ENCODE results near the gene MGAT5B.
"Not testable (repeated sequence)": the region's sequence is repeated elsewhere in the genome, so short reads cannot be mapped to it uniquely, and the experiment has no call there.

MGAT5B gene

DNA sequence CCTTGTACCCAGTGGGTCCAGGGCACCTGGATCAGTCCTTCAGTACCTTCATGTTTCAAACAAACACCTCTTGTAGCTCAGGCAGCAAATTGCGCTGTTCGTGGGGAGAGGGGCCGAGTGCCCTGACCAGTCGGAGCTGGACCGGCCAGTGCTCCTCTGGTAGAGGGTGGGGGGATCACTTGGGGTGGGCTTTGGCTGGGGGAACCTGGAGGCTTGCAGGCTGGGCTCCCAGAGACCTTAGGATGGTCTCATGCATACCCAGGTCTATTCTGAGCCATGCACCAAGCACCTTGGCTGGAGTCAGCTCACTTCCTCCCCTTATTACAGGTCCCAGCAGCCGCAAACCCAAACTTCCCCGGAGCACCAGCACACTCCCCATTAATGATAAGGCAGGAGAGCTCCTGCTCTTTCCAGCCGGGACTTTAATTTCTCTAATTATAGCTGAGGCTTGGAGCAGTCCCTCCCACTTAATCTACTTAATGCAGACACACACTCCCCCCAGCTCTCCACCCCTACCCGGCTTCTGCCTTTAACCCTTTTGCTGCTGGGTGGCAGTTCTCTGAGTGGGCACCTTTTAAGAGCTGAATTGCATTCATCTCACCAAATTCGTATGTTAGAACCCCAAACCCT lies 26.3 kb upstream of the MGAT5B start:
- peaks cover 62% of the 10 kb centered on the region for H3K27me3 Mint-ChIP-seq (ENCODE audit: low read depth)
- no peaks in the 10 kb centered on the region for H3K9me3 Mint-ChIP-seq
- no peaks in the 10 kb centered on the region for H3K36me3 Mint-ChIP-seq (ENCODE audit: low read depth)
- no peak overlapping the region for H3K27ac Mint-ChIP-seq
- H3K4me3 Mint-ChIP-seq = no peak overlapping the region
- H3K4me1 Mint-ChIP-seq (ENCODE audit: low read depth) = peaks cover 13% of the 10 kb centered on the region

DNA sequence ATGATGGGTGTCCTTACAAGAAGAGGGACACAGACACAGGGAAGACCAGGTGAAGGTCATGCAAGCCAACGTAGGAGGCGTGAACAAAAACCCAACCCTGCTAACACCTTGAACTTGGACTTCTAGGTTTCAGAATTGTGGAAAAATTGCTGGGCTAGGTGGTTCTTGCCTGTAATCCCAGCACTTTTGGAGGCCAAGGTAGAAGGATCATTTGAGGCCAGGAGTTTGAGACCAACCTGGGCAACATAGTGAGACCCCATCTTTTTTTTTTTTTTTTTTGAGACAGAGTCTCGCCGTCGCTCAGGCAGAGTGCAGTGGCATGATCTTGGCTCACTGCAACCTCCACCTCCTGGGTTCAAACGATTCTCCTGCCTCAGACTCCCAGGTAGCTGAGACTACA lies 25.1 kb upstream of the MGAT5B start:
- not testable (repeated sequence) for H3K9me3 Mint-ChIP-seq; H3K4me3 Mint-ChIP-seq; H3K36me3 Mint-ChIP-seq (ENCODE audit: low read depth); H3K27ac Mint-ChIP-seq
- Mint-ChIP-seq H3K4me1 (ENCODE audit: low read depth) (peaks cover 13% of the 10 kb centered on the region), H3K27me3 (ENCODE audit: low read depth) (peaks cover 65% of the 10 kb centered on the region)

DNA sequence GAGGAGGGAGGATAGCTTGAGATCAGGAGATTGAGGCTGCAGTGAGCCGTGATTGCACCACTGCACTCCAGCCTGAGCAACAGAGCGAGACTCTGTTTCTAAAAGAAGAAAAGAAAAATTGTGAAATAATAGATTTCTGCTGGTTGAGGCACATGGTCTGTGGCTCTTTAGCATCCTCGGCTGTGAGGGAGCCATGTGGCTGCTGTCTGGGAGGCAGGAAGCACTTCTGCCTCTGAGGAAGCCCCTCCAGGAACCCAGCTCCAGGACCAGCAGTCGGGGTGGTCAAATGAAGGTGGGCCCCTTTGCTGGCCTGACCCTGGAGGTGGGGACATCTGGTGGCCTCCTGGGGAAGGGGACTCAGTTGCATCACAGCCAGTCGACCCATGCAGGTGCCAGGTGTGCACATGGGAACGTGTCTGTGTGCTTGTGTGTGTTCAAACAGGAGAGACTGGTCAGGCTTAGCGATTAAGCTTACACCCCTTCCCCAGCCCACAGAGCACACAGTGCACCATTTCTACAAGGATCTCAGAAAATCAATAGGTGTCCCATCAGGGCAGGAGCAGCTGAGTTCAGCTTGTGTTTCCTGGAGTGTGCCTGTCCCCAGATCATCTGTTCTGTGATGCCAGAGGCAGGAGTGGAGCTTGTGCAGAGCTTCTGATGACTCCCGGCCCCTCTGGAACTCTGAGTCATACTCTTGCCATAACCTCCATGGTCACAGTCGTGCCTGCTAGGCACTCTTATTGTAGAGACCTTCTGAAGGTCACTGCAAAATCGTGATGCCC lies 24.3 kb upstream of the MGAT5B start:
- Mint-ChIP-seq H3K9me3 (no peaks in the 10 kb centered on the region), H3K27me3 (ENCODE audit: low read depth) (peaks cover 63% of the 10 kb centered on the region), H3K27ac (no peak overlapping the region), H3K4me1 (ENCODE audit: low read depth) (peaks cover 13% of the 10 kb centered on the region), H3K4me3 (no peak overlapping the region), H3K36me3 (ENCODE audit: low read depth) (no peaks in the 10 kb centered on the region)

DNA sequence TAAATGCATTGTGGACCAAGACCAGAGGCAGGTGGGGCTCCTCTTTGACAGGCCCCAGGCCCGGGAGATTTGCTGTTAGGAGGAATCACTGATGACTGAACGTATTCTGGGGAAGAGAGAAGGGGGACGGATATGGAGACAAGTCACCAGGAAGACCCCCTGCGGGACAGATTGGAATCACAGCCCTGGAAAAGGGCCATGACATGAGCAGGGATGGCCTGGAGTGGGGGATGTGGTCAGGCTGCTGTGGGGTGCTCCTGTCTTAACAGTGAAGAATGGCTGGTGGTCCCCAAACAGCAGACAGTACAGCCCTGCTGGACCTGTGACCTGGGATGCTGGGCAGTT lies 23.7 kb upstream of the MGAT5B start:
- H3K27me3 Mint-ChIP-seq (ENCODE audit: low read depth) = peaks cover 60% of the 10 kb centered on the region
- no peak overlapping the region for H3K4me3 Mint-ChIP-seq
- no peaks in the 10 kb centered on the region for H3K36me3 Mint-ChIP-seq (ENCODE audit: low read depth)
- H3K9me3 Mint-ChIP-seq = no peaks in the 10 kb centered on the region
- peaks cover 11% of the 10 kb centered on the region for H3K4me1 Mint-ChIP-seq (ENCODE audit: low read depth)
- H3K27ac Mint-ChIP-seq = no peak overlapping the region

DNA sequence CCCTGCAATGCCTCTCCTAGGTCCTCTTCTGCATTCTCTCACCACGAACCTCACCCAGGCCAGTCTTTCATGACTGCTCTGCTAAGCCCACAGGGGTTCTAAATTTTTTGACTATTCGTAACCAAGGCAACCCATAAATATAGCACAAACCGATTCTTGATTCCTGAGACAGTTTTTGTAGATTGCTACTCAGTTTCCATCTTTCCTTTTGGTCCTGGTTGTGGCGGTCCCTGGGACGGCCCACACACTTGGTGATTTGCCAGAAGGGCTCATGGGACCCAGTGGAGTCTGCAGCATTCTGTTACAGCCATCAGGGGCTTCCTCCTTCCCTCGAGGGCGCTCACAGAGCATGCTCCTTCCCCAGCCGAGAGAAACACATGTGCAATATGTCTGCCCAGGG lies 23.4 kb upstream of the MGAT5B start:
- no peak overlapping the region for H3K27ac Mint-ChIP-seq
- no peaks in the 10 kb centered on the region for H3K9me3 Mint-ChIP-seq
- no peaks in the 10 kb centered on the region for H3K36me3 Mint-ChIP-seq (ENCODE audit: low read depth)
- H3K4me1 Mint-ChIP-seq (ENCODE audit: low read depth) = peaks cover 7% of the 10 kb centered on the region
- H3K27me3 Mint-ChIP-seq (ENCODE audit: low read depth) = peaks cover 56% of the 10 kb centered on the region
- H3K4me3 Mint-ChIP-seq = no peak overlapping the region

DNA sequence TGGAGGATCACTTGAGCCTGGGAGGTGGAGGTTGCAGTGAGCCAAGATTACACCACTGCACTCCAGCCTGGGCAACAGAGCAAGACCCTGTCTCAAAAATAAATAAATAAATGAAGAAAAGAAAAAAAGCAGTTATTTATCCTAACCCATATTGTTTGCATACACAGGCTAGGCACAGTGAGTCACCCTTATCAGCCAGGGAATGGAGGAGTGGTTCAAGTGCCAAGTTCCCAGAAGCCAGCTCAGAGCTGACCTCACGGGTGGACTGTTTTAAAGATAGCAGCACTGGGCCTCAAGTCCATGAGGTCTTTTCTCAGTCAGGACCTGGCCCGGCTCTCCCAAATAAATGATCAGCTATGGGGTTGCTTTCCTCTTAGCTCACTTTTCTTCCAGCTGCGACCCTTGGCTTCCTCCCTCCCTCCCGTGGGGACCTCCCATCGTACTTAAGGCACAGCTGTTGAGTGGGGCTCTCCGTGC lies 22.6 kb upstream of the MGAT5B start:
- H3K36me3 Mint-ChIP-seq (ENCODE audit: low read depth) = no peaks in the 10 kb centered on the region
- no peaks in the 10 kb centered on the region for H3K9me3 Mint-ChIP-seq
- peaks cover 49% of the 10 kb centered on the region for H3K27me3 Mint-ChIP-seq (ENCODE audit: low read depth)
- peaks cover 1% of the 10 kb centered on the region for H3K4me1 Mint-ChIP-seq (ENCODE audit: low read depth)
- H3K4me3 Mint-ChIP-seq = no peak overlapping the region
- H3K27ac Mint-ChIP-seq = no peak overlapping the region

DNA sequence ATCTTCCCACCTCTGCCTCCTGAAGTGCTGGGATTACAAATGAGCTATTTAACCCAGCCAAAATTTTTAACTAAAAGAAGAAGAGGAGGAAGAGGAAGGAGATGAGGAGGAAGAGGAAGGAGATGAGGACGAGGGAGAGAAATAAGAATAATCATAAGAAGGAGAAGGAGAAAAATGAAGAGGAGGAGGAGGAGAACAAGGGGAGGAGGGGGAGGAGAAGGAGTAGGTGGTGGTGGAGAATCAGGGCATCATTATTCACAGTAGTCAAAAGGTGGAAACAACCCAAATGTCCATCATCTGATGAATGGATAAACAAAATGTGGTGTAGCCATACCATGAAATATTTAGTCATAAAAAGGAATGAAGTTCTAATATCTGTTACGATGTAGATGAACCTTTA lies 21.2 kb upstream of the MGAT5B start:
- Mint-ChIP-seq H3K36me3 (ENCODE audit: low read depth) (no peaks in the 10 kb centered on the region), H3K4me1 (ENCODE audit: low read depth) (no peaks in the 10 kb centered on the region), H3K27ac (no peak overlapping the region), H3K4me3 (no peak overlapping the region), H3K27me3 (ENCODE audit: low read depth) (peaks cover 40% of the 10 kb centered on the region), H3K9me3 (no peaks in the 10 kb centered on the region)

DNA sequence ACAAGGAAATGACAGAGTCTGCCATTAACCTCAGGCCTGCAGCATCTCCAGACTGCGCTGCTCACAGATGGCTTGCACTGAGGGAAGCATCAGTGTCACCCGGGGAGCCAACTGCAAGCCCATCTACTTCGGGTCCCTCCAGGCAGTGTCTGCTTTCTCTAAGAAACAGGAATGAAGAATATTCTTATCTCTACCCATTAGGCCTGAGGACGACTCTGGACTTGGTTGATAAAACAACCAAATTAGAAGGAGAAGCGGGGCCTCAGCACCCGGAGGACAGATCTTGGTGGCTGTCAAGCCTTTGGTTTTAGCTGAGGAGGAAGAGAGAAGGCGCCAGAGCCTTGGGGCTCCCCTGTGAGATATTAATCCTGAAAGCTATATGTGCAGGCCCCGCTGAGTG lies 19.5 kb upstream of the MGAT5B start:
- Mint-ChIP-seq H3K36me3 (ENCODE audit: low read depth) (no peaks in the 10 kb centered on the region), H3K27ac (no peak overlapping the region)

DNA sequence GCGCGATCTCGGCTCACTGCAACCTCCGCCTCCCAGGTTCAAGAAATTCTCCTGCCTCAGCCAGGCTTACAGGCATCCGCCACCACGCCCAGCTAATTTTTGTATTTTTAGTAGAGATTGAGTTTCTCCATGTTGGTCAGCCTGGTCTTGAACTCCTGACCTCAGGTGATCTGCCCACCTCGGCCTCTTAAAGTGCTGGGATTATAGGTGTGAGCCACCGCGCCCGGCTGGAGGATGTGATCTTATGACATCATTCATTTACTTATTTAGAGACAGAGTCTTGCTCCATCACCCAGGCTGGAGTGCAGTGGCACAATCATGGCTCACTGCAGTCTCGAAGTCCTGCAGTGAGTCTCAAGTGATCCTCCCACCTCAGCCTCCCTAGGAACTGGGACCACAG lies 19.0 kb upstream of the MGAT5B start:
- not testable (repeated sequence) for H3K36me3 Mint-ChIP-seq (ENCODE audit: low read depth); H3K27ac Mint-ChIP-seq
- H3K27me3 Mint-ChIP-seq (ENCODE audit: low read depth) = peaks cover 34% of the 10 kb centered on the region

More for the DNA sequence above, 19.5 kb upstream of the MGAT5B start:
- Mint-ChIP-seq H3K9me3 (no peaks in the 10 kb centered on the region), H3K4me1 (ENCODE audit: low read depth) (no peaks in the 10 kb centered on the region), H3K27me3 (ENCODE audit: low read depth) (peaks cover 35% of the 10 kb centered on the region), H3K4me3 (no peak overlapping the region)

DNA sequence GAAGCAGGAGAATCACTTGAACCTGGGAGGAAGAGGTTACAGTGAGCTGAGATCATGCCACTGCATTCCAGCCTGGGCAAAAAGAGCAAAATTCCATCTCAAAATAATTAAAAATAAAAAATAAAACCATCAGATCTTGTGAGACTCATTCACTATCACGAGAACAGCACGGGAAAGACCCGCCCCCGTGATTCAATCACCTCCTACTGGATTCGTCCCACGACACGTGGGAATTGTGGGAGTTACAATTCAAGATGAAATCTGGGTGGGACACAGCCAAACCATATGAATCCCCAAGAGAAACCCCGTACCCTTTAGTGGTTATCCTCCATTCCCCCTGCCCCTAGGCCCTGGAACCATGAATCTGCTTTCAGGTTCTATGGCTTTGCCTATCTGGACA lies 15.4 kb upstream of the MGAT5B start:
- no peaks in the 10 kb centered on the region for H3K4me1 Mint-ChIP-seq (ENCODE audit: low read depth)
- no peak overlapping the region for H3K27ac Mint-ChIP-seq
- H3K27me3 Mint-ChIP-seq (ENCODE audit: low read depth) = peaks cover 17% of the 10 kb centered on the region
- H3K4me3 Mint-ChIP-seq = no peak overlapping the region
- H3K36me3 Mint-ChIP-seq (ENCODE audit: low read depth) = no peaks in the 10 kb centered on the region
- H3K9me3 Mint-ChIP-seq = no peaks in the 10 kb centered on the region

More for the DNA sequence above, 19.0 kb upstream of the MGAT5B start:
- H3K4me1 Mint-ChIP-seq (ENCODE audit: low read depth); H3K9me3 Mint-ChIP-seq; H3K4me3 Mint-ChIP-seq: not testable (repeated sequence)

DNA sequence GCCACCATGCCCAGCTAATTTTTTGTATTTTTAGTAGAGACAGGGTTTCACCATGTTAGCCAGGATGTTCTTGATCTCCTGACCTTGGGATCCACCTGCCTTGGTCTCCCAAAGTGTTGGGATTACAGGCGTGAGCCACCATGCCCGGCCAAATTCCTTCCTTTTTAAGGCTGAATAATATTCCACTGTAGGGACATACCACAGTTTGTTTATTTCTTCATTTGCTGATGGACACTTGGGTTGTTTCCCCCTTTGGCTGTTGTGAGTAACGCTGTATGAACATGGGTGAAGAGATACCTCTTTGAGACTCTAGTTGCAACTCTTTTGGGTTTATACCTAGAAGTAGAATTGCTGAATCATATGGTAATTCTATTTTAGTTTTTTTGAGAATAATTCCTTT lies 13.1 kb upstream of the MGAT5B start:
- no peaks in the 10 kb centered on the region for H3K4me1 Mint-ChIP-seq (ENCODE audit: low read depth)
- H3K4me3 Mint-ChIP-seq = no peak overlapping the region
- peaks cover 17% of the 10 kb centered on the region for H3K27me3 Mint-ChIP-seq (ENCODE audit: low read depth)
- no peaks in the 10 kb centered on the region for H3K9me3 Mint-ChIP-seq
- no peaks in the 10 kb centered on the region for H3K36me3 Mint-ChIP-seq (ENCODE audit: low read depth)
- no peak overlapping the region for H3K27ac Mint-ChIP-seq

DNA sequence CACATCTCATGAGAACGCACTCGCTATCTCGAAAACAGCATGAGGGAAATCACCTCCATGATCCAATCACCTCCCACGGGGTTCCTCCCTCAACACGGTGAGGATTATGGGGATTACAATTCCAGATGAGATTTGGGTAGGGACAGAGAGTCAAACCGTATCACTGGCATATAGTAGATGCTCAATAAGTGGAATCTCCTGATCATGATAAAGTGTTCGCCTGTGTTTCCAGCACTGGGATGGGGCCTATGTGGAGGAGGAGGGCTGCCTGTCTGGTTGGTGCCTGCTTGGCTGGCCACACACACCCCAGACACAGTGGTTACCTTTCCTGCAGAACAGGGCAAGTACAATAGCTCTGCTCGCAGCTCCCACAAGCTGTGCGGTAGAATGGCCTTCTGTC lies 6.1 kb upstream of the MGAT5B start:
- H3K4me3 Mint-ChIP-seq = no peak overlapping the region
- no peaks in the 10 kb centered on the region for H3K36me3 Mint-ChIP-seq (ENCODE audit: low read depth)
- peaks cover 6% of the 10 kb centered on the region for H3K27me3 Mint-ChIP-seq (ENCODE audit: low read depth)
- H3K4me1 Mint-ChIP-seq (ENCODE audit: low read depth) = no peaks in the 10 kb centered on the region
- no peak overlapping the region for H3K27ac Mint-ChIP-seq
- no peaks in the 10 kb centered on the region for H3K9me3 Mint-ChIP-seq

DNA sequence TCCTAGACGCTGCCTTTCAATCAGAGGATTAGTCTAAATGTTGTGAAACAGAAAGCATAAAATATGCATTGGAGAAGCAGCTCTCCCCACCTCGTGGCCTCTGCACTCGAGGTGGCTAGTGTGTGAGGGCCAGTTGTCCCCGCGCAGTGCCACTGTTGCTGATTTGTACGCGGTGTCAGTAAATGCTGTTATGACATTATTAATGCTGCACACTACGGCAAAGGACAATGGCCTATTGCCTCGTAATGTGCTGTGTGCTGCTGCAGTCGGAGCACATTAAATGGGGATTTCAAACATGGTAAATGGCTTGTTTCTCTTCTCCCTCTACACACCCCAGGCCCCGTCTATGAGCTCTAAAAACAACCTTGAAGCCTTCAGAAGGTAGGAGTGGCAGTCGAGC lies 5.7 kb upstream of the MGAT5B start:
- Mint-ChIP-seq H3K4me1 (ENCODE audit: low read depth) (peaks cover under 1% of the 10 kb centered on the region), H3K9me3 (no peaks in the 10 kb centered on the region), H3K27me3 (ENCODE audit: low read depth) (peaks cover 10% of the 10 kb centered on the region), H3K27ac (no peak overlapping the region), H3K4me3 (no peak overlapping the region), H3K36me3 (ENCODE audit: low read depth) (no peaks in the 10 kb centered on the region)

DNA sequence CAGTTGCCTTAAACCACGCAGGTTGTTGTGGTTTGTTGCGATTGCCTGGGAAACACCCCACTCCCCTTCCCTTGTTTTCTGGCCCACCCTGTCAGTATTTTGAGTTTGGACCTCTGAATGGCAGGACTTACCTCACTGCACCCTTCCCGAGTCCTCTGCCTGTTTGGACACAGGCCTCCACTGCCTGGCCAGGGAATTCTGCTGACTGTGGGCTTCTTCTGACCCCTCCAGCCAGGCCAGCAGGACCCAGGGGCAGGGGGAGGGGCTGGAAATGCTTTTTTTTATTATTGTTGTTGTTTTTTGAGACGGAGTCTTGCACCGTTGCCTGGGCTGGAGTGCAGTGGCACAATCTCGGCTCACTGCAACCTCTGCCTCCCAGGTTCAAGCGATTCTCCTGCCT lies 4.2 kb upstream of the MGAT5B start:
- peaks cover 6% of the 10 kb centered on the region for H3K4me1 Mint-ChIP-seq (ENCODE audit: low read depth)
- H3K27me3 Mint-ChIP-seq (ENCODE audit: low read depth) = peaks cover 17% of the 10 kb centered on the region
- H3K27ac Mint-ChIP-seq = no peak overlapping the region
- H3K9me3 Mint-ChIP-seq = no peaks in the 10 kb centered on the region
- no peaks in the 10 kb centered on the region for H3K36me3 Mint-ChIP-seq (ENCODE audit: low read depth)
- no peak overlapping the region for H3K4me3 Mint-ChIP-seq

DNA sequence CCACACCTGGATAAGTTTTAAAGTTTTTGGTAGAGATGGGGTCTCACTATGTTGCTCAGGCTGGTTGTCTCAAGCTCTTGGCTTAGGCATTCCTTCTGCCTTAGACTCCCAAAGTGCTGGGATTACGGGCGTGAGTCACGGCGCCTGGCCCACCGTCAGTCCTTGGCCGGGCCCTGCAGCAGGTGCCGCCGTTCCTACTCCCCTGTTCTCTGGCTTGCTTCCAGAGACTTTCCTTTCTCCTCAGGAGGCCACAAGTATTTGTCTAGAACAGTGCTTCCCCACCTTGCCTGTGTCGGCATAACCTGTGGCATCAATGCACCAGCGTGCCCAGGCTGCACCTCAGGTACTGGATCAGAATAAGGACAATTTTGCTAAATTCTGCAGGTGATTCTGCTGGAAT lies 3.0 kb upstream of the MGAT5B start:
- H3K4me3 Mint-ChIP-seq = no peak overlapping the region
- no peaks in the 10 kb centered on the region for H3K9me3 Mint-ChIP-seq
- no peaks in the 10 kb centered on the region for H3K36me3 Mint-ChIP-seq (ENCODE audit: low read depth)
- peaks cover 7% of the 10 kb centered on the region for H3K4me1 Mint-ChIP-seq (ENCODE audit: low read depth)
- no peak overlapping the region for H3K27ac Mint-ChIP-seq
- H3K27me3 Mint-ChIP-seq (ENCODE audit: low read depth) = peaks cover 18% of the 10 kb centered on the region

All from T-helper 1 cell treated with Interleukin-12 subunit alpha and Interleukin-12 subunit beta and Interleukin-4 antibody, amounts not matched to agents 30 μg/mL and 1 μg/mL, for 36 hours (primary cell).